Natural killer cell (primary cell): Measurements from ENCODE around the gene COL24A1. TPM values are rescaled to one million over a fixed set of nuclear protein-coding genes. Genes with fewer than 3 reads are reported as not detected.

ENCODE experiments used
- ATAC-seq, 3 donors: fragments of 150-1000 bp in 2 of 3; fragments of 200-7000 bp in 1 of 3; cut with Tn5 transposase; 1 replicate in 1 of 3; 2 replicates in 2 of 3; pipeline ENCODE4 v1.10.0; 2021; ENCODE audit warnings: mild to moderate bottlenecking in 2 of 3, moderate library complexity in 2 of 3
- DNase-seq, 2 donors: peaks; one replicate each; pipeline versions ENCODE4 v3.0.0 to v3.0.0-alpha.2; 2013 to 2021; ENCODE audit warnings: mixed read lengths in 1 of 2
- H3K27ac ChIP-seq: one replicate; pipeline ENCODE4 v1.5.1; 2013; ENCODE audit warnings: mild to moderate bottlenecking, low read length
- H3K27me3 ChIP-seq: one replicate; pipeline ENCODE4 v1.6.1; 2013; ENCODE audit warnings: low read length; ENCODE audit not compliant: control insufficient read depth, insufficient read depth
- H3K36me3 ChIP-seq: one replicate; pipeline ENCODE4 v1.6.1; 2013; ENCODE audit warnings: low read length; ENCODE audit not compliant: control insufficient read depth, insufficient read depth
- H3K4me1 ChIP-seq: one replicate; pipeline ENCODE4 v1.6.1; 2013; ENCODE audit warnings: low read length; ENCODE audit not compliant: control insufficient read depth, insufficient read depth
- H3K4me3 ChIP-seq: one replicate; pipeline ENCODE4 v1.5.1; 2013; ENCODE audit warnings: low read length
- H3K9me3 ChIP-seq: one replicate; pipeline ENCODE4 v1.6.1; 2013; ENCODE audit warnings: low read length; ENCODE audit not compliant: control insufficient read depth, insufficient read depth
- H3K27ac Mint-ChIP-seq, 2 donors: one replicate each; pipeline ENCODE4 v1.8.0; 2022; ENCODE audit warnings: mild to moderate bottlenecking in 2 of 2, mixed read lengths in 2 of 2, moderate library complexity in 1 of 2
- H3K27me3 Mint-ChIP-seq, 2 donors: one replicate each; pipeline ENCODE4 v1.8.0; 2022; ENCODE audit warnings: low read depth in 2 of 2, mixed read lengths in 2 of 2
- H3K36me3 Mint-ChIP-seq: one replicate; pipeline ENCODE4 v1.8.0; 2022; ENCODE audit warnings: mixed read lengths
- H3K4me1 Mint-ChIP-seq, 2 donors: one replicate each; pipeline ENCODE4 v1.8.0; 2022; ENCODE audit warnings: mixed read lengths in 2 of 2
- H3K4me3 Mint-ChIP-seq: one replicate; pipeline ENCODE4 v1.8.0; 2022; ENCODE audit warnings: mild to moderate bottlenecking, moderate library complexity, mixed read lengths
- H3K9me3 Mint-ChIP-seq, 2 donors: one replicate each; pipeline ENCODE4 v1.8.0; 2022; ENCODE audit warnings: mixed read lengths in 2 of 2
- CTCF ChIP-seq: fragments of 200-600 bp; IDR thresholded peaks from one replicate; pipeline ENCODE4 v1.8.0; 2022; ENCODE audit warnings: antibody characterized with exemption
- WGBS: methylation state at CpG from one replicate; pipeline ENCODE4 v1.1.7; 2013; ENCODE audit warnings: missing lambda C conversion rate; ENCODE audit not compliant: insufficient coverage; 5-methylcytosine and 5-hydroxymethylcytosine counted together
- intact Hi-C: fragments of 100-400 bp; cut with micrococcal nuclease; formaldehyde crosslinking; loops from one replicate; pipeline ENCODE4 v1.14.2; 2022
- total RNA-seq, 4 donors: library from RNA; stranded (reverse); fragments of 120-200 nt in 1 of 4; gene quantifications; one replicate each; pipeline versions ENCODE4 v1.2.3 to v1.2.4, GENCODE V29; 2013 to 2022

Gene COL24A1
- total RNA-seq, 3 donors from 2014 or later (not counting 1 experiment from before 2014, with no cell fraction given) = 0.20 to 0.54 (median 0.54) TPM

- DNase-seq (no peak), ATAC-seq (no peak)
- Histone ChIP-seq H3K4me3 (no peak overlapping the region), H3K27ac (no peak overlapping the region), H3K9me3 (no peaks in the 10 kb centered on the region), H3K4me1 (no peaks in the 10 kb centered on the region), H3K27me3 (no peaks in the 10 kb centered on the region), H3K36me3 (no peaks in the 10 kb centered on the region)
- intact Hi-C loops = no loop called here
- H3K27ac Mint-ChIP-seq = no peak overlapping the region
- H3K4me3 Mint-ChIP-seq = no peak overlapping the region
- no CpG with 5 or more reads among the region's 2 CpGs for WGBS
- no peaks in the 10 kb centered on the region for H3K27me3 Mint-ChIP-seq
- H3K36me3 Mint-ChIP-seq = no peaks in the 10 kb centered on the region
- H3K4me1 Mint-ChIP-seq = no peaks in the 10 kb centered on the region
- TF ChIP-seq CTCF = no peak
- H3K9me3 Mint-ChIP-seq = no peaks in the 10 kb centered on the region
These were observed 44.7 kb upstream of the COL24A1 start for GRCh38 chr1:86201311-86201710.

- no peak for ATAC-seq
- Mint-ChIP-seq H3K27me3 (no peaks in the 10 kb centered on the region), H3K36me3 (no peaks in the 10 kb centered on the region), H3K27ac (no peak overlapping the region), H3K4me1 (no peaks in the 10 kb centered on the region), H3K9me3 (no peaks in the 10 kb centered on the region), H3K4me3 (no peak overlapping the region)
- 92% methylated on average over 7 of the region's 8 CpGs for WGBS
- no peak overlapping the region for H3K27ac ChIP-seq
- no peaks in the 10 kb centered on the region for H3K27me3 ChIP-seq
- intact Hi-C loops = no loop called here
- H3K36me3 ChIP-seq = no peaks in the 10 kb centered on the region
- H3K4me1 ChIP-seq = no peaks in the 10 kb centered on the region
- H3K9me3 ChIP-seq = no peaks in the 10 kb centered on the region
- H3K4me3 ChIP-seq = no peak overlapping the region
- no peak for DNase-seq
- TF ChIP-seq CTCF = no peak
These were observed 44.3 kb upstream of the COL24A1 start for GRCh38 chr1:86200901-86201300.

GRCh38 chr1:86197206-86197855 lies 40.8 kb upstream of the COL24A1 start:
- Histone ChIP-seq H3K27ac (no peak overlapping the region), H3K4me1 (no peaks in the 10 kb centered on the region), H3K4me3 (no peak overlapping the region), H3K27me3 (no peaks in the 10 kb centered on the region), H3K9me3 (no peaks in the 10 kb centered on the region), H3K36me3 (no peaks in the 10 kb centered on the region)
- Mint-ChIP-seq H3K9me3 (peaks cover 0 to 3% of the 10 kb centered on the region in 2 donors), H3K27me3 (no peaks in the 10 kb centered on the region), H3K27ac (no peak overlapping the region), H3K36me3 (no peaks in the 10 kb centered on the region), H3K4me1 (no peaks in the 10 kb centered on the region), H3K4me3 (no peak overlapping the region)
- DNase-seq = no peak
- 71% methylated on average over 1 of the region's 1 CpG for WGBS
- intact Hi-C loops = no loop called here
- no peak for TF ChIP-seq CTCF
- no peak for ATAC-seq

- Histone ChIP-seq H3K4me1 (no peaks in the 10 kb centered on the region), H3K27me3 (no peaks in the 10 kb centered on the region), H3K4me3 (no peak overlapping the region), H3K36me3 (no peaks in the 10 kb centered on the region), H3K9me3 (no peaks in the 10 kb centered on the region), H3K27ac (no peak overlapping the region)
- no peak overlapping the region for H3K4me3 Mint-ChIP-seq
- TF ChIP-seq CTCF = no peak
- DNase-seq (no peak), ATAC-seq (no peak)
- intact Hi-C loops = no loop called here
- peaks cover 2 to 6% of the 10 kb centered on the region in 2 donors for H3K9me3 Mint-ChIP-seq
- no peaks in the 10 kb centered on the region for H3K27me3 Mint-ChIP-seq
- no peaks in the 10 kb centered on the region for H3K4me1 Mint-ChIP-seq
- 86% methylated on average over 2 of the region's 2 CpGs for WGBS
- H3K27ac Mint-ChIP-seq = no peak overlapping the region
- no peaks in the 10 kb centered on the region for H3K36me3 Mint-ChIP-seq
These were observed 38.7 kb upstream of the COL24A1 start for GRCh38 chr1:86195281-86195680.
